G401 (cell line): ENCODE measurements around the gene DNASE1L1. TPM values are rescaled to one million over a fixed set of nuclear protein-coding genes. Genes with fewer than 3 reads are reported as not detected.

ENCODE experiments used
- DNase-seq: peaks from one replicate; pipeline ENCODE4 v3.0.0-alpha.2; 2015; ENCODE audit warnings: low spot score
- in situ Hi-C: cut with HindIII; loops from 2 replicates; pipeline ENCODE4 v1.10.0; 2016; ENCODE audit warnings: low sequenced_read_pairs, mixed read lengths
- total RNA-seq: library from RNA; depleted of rRNA; stranded (reverse); fragments of >200 nt; shearing (Covaris generic); gene quantifications from 2 replicates; pipeline ENCODE4 v1.2.3, GENCODE V29; 2014

DNASE1L1 gene
- total RNA-seq, 1 experiment from 2014 or later, result 20.5 TPM

- in situ Hi-C loops, result no loop called here
- peak; percentile 84 for DNase-seq
Measured at GRCh38 chrX:154373340-154374306, 35.4 kb downstream of the DNASE1L1 start.

GRCh38 chrX:154372612-154373022 lies 36.4 kb downstream of the DNASE1L1 start:
- in situ Hi-C loops, result no loop called here
- peak; percentile 30 for DNase-seq

GRCh38 chrX:154371789-154372300 lies 37.2 kb downstream of the DNASE1L1 start:
- in situ Hi-C loops, result no loop called here
- no peak for DNase-seq

- in situ Hi-C loops, result no loop called here
- peak; percentile 93 for DNase-seq
Measured at GRCh38 chrX:154371017-154371788, 37.9 kb downstream of the DNASE1L1 start.

GRCh38 chrX:154370300-154371016 lies 38.6 kb downstream of the DNASE1L1 start:
- in situ Hi-C loops, result no loop called here

GRCh38 chrX:154369449-154370299 lies 39.4 kb downstream of the DNASE1L1 start:
- DNase-seq, result peak; percentile 43

More at GRCh38 chrX:154370300-154371016, 38.6 kb downstream of the DNASE1L1 start:
- no peak for DNase-seq

GRCh38 chrX:154368630-154369448 lies 40.2 kb downstream of the DNASE1L1 start:
- in situ Hi-C loops, result no loop called here
- DNase-seq, result no peak

More at GRCh38 chrX:154369449-154370299, 39.4 kb downstream of the DNASE1L1 start:
- in situ Hi-C loops, result no loop called here

GRCh38 chrX:154367474-154368308 lies 41.4 kb downstream of the DNASE1L1 start:
- in situ Hi-C loops, result no loop called here
- DNase-seq, result no peak

GRCh38 chrX:154366666-154367055 lies 42.4 kb downstream of the DNASE1L1 start:
- in situ Hi-C loops, result no loop called here
- no peak for DNase-seq

GRCh38 chrX:154365997-154366665 lies 42.9 kb downstream of the DNASE1L1 start:
- no peak for DNase-seq
- in situ Hi-C loops, result no loop called here

GRCh38 chrX:154365052-154365600 lies 43.9 kb downstream of the DNASE1L1 start:
- in situ Hi-C loops, result no loop called here
- DNase-seq, result no peak

- DNase-seq, result no peak
- in situ Hi-C loops, result no loop called here
Measured at GRCh38 chrX:154363706-154364439, 45.2 kb downstream of the DNASE1L1 start.

- no peak for DNase-seq
- in situ Hi-C loops, result no loop called here
Measured at GRCh38 chrX:154362085-154362742, 46.8 kb downstream of the DNASE1L1 start.

- in situ Hi-C loops, result no loop called here
Measured at GRCh38 chrX:154360155-154360713, 48.8 kb downstream of the DNASE1L1 start.

More at GRCh38 chrX:154360155-154360713, 48.8 kb downstream of the DNASE1L1 start:
- DNase-seq, result no peak
